CD4-positive, alpha-beta T cell treated with Interleukin-4 for 1 hour (primary cell): ENCODE measurements around the gene RGL3.
"Not testable (repeated sequence)": the region's sequence is repeated elsewhere in the genome, so short reads cannot be mapped to it uniquely, and the experiment has no call there.

Experiments used
- DNase-seq, 2 donors: peaks; one replicate each; pipeline ENCODE4 v3.0.0-alpha.2; 2020 to 2022

The RGL3 gene

DNA sequence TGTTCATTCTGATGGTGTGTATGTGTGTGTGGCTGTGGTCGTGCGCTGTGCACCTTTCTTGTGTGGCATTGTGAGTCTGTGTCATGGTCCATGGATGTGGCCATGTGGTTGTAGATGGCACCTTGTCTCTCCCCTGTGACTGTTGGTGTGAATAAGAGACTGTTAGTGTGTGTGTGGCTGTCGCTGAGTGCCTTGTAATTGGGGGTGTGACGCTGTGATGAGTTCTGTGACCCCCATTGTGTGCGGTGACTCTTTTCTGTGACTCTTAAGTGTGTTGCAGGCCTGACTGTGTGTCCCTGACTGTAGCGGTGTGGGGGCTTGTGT is 63.1 kb downstream of the RGL3 start:
- DNase-seq, result no peak

DNA sequence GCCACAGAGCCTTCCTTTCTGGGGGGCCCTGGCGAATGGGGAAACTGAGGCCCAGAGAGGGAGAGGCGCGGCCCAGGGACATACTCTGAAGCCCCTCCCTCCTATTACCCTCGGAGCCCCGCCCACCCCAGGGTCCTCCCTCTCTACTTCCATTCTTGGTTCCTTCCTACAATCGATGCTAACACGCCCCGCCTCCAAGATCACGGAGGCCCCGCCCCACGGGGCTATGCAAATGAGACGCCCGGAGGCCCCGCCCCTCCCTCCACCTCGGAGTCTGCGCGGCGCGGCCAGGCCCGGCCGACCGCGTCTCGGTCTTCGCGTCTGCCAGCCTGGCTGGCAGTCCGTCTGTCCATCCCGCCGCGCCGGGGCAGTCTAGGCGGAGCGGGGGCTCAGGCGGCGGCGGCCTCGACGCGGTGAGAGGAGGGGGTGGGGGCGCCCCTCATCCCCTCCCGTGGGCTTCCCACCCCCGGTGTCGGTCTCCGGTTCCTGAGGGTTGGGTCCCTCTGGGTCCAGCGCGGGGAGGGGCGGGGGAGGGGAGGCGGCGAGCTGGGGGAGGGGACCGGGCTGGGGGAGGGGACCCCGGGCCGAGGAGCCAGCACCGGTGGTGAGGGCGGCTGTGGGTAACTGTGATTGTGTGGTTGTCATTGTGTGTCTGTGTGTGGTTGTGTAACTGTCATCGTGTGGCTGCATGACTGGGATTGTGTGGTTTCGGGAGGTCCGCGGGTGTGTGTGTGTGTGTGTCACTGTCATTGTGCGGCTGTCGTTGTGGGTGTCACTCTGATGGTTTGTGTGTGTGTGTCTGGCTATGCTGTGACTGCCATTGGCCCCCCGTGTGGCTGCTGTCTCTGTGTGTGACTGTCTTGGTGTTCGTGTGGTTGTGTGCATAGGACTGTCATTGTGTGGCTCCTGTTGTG is 63.7 kb downstream of the RGL3 start, which contains the start of gene PLPPR2:
PLPPR2 (plus strand) TSS at position 273 of the 914 bp plus-strand sequence. CDS start 2,242 bp downstream, outside the sequence.
- DNase-seq, result peak; percentile 90 to 92

DNA sequence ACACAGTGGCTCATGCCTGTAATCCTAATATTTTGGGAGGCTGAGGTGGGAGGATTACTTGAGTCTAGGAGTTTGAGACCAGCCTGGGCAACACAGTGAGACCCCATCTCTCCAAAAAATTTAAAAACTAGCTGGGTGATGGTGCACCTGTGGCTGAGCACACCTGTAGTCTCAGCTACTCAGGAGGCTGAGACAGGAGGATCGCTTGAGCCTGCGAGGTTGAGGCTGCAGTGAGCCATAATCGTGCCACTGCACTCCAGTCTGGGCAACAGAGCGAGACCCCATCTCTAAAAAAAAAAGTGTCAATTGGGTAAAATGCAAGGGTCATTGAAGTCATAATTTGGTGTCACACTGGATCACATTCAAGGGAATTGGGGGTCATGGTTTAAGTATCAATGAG is 65.0 kb downstream of the RGL3 start:
- DNase-seq, result not testable (repeated sequence)

DNA sequence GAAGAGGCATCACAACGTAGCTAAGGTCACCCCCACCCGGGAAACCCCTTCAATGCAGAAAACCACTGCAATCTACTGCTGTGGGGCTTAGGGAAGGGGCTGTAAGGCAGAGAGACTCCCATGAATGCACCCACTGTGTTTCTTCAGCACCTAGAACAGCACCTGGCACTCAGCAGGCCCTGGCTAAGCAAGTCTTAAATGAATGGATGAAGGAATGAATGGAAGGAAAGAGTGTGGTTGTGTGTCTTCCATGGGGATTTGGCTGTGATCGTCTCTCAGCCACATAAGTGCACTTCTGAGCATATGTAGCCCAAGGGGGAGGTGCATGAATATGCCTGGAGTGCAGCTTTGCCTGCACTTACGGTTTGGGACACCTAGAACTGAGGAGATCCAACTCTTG is 69.9 kb downstream of the RGL3 start:
- DNase-seq, result no peak

DNA sequence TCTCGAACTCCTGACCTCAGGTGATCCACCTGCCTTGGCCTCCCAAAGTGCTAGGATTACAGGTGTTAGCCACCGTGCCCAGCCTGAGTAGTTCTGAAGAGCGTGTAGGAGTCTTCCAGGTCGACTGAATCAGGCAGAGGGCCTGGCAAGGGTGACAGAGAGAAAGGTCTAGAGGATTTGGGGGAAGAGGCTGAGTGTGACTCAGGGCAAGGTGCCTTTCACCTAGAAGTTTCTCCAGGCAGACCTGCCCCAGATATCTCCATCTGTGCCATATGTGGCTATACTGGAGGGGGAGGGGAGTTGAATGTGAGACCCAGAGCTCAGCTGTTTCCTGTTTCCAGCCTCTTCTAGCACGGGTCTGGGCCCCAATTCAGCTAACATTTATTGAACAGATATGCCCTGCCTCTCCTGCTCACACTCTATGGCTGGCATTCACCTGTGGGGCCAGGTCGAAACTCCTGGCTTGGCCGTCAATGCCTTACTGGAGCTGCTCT is 71.5 kb downstream of the RGL3 start:
- DNase-seq, result no peak

DNA sequence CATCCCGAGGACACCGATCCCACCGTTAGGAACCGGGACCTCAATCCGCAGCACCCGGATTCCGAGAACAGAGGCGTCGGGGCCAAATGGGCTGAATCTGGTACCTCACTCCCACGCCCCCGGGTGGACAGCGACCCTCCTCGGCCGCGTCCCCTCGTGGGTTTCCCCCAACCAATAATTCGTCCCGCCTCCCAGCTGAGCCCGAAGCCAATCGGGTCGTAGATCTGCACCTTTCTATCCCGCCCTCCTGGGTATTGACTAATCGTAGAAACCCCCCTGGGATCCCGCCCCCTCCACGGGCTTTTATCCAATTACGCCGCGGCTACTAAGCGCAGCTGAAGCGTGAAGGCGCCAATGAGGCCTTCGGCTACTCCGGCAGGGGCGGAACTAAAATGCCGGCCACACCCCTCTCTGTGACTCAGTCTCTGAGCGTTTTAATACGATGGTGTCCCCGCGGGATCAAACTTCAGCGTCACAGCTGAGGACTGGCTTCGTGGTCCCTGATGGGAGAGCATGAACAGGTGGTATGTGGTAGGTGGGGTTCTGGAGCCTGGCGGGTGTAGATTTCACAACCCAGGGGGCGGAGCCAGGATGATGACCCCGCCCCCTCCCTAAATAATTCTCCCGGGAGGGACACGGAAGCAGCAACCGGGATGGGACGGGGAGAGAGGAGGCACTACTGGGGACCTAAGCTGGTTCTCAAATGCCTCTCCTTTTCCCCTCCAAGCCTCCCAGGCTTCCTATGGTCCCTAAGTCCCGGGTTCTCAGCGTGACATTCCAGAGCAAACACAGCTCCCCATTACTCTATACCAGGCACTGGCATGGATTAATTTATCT is 72.8 kb downstream of the RGL3 start, which contains the start of the genes CCDC159 and TMEM205:
CCDC159 (plus strand) TSS at position 416 of the 837 bp plus-strand sequence; CDS start at position 504, 88 bp downstream.
TMEM205 (minus strand) TSS at position 165 of the 837 bp plus-strand sequence. CDS start 649 bp downstream, outside the sequence.
- peak; percentile 99 for DNase-seq

DNA sequence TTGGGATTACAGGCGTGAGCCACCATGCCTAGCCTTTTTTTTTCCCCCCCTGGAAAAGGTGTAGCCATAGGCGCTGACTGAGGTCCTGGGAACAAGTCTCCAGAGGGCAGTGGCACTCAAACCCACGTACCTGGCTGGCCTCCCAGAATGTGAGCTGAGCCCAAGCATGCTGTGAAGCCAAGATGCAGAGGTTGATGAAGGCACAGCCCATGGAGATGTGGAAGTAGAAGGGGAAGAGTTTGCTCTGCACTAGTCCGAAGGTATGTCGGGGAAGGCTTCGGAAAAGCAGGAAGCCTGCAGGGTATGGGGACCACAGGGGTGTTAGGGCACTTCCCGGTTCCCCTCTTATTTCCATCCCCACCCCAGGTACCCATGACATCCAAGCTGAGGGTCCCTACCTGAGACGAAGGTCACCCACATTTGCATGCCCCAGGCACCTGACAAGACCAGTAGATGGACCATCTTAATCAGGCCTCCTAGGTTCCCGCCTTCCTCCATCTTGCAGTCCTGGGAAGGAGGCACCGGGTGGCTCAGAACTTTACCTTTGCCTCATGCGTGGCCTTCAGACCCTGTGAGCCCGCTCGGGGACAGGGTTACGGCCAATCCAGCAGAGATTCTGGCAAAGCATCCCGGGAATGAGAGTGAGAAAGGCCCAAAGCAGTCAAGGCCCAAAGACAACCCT is 73.9 kb downstream of the RGL3 start:
- DNase-seq, result no peak
